ENCODE results near the gene SH2D4B.

DNA sequence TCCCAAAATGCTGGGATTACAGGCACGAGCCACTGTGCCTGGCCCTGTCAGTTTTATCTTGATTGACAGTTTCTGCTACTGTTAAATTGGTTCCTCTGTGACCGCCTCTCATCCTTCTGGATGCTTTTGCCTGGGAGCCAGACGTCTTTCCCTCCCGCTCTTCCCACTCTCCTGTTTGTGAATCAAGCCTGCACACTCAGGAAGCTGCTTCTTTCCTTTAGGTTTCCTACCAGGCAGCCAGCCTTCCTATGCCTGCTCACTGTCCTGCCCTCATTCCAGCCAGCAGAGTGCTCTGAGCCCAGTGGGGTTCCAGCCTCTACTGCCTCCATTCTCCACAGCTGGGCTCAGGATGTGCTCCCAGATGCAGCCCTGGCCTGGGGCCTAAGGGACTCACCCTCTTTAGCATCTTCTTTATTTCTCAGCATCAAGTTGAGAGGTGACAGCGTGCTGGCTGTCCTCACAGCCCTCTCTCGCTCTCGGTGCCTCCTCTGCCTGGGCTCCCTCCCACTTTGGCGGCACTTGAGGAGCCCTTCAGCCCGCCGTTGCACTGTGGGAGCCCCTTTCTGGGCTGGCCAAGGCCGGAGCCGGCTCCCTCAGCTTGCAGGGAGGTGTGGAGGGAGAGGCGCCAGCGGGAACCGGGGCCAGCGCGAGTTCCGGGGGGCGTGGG lies 5.1 kb downstream of the SH2D4B start:
- no peak for TF ChIP-seq EZH2phosphoT487 (IDR thresholded peaks at IDR 0.05; ENCODE audit: borderline replicate concordance, low read depth, low read length)
- TF ChIP-seq, protein P1, sequence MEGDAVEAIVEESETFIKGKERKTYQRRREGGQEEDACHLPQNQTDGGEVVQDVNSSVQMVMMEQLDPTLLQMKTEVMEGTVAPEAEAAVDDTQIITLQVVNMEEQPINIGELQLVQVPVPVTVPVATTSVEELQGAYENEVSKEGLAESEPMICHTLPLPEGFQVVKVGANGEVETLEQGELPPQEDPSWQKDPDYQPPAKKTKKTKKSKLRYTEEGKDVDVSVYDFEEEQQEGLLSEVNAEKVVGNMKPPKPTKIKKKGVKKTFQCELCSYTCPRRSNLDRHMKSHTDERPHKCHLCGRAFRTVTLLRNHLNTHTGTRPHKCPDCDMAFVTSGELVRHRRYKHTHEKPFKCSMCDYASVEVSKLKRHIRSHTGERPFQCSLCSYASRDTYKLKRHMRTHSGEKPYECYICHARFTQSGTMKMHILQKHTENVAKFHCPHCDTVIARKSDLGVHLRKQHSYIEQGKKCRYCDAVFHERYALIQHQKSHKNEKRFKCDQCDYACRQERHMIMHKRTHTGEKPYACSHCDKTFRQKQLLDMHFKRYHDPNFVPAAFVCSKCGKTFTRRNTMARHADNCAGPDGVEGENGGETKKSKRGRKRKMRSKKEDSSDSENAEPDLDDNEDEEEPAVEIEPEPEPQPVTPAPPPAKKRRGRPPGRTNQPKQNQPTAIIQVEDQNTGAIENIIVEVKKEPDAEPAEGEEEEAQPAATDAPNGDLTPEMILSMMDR (conservative IDR thresholded peaks at IDR 0.05; ENCODE audit: low read length), result no peak

All from OCI-LY7 (cell line).